ENCODE measurements around the gene RXRA.

- TF ChIP-seq, protein P1, sequence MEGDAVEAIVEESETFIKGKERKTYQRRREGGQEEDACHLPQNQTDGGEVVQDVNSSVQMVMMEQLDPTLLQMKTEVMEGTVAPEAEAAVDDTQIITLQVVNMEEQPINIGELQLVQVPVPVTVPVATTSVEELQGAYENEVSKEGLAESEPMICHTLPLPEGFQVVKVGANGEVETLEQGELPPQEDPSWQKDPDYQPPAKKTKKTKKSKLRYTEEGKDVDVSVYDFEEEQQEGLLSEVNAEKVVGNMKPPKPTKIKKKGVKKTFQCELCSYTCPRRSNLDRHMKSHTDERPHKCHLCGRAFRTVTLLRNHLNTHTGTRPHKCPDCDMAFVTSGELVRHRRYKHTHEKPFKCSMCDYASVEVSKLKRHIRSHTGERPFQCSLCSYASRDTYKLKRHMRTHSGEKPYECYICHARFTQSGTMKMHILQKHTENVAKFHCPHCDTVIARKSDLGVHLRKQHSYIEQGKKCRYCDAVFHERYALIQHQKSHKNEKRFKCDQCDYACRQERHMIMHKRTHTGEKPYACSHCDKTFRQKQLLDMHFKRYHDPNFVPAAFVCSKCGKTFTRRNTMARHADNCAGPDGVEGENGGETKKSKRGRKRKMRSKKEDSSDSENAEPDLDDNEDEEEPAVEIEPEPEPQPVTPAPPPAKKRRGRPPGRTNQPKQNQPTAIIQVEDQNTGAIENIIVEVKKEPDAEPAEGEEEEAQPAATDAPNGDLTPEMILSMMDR (IDR thresholded peaks at IDR 0.05), result no peak
- no peak for TF ChIP-seq POLR2A (IDR thresholded peaks at IDR 0.05)
Observed at GRCh38 chr9:134337469-134337868, 11.2 kb downstream of the RXRA start.
